T-helper 2 cell treated with Interferon-gamma antibody and Interleukin-4, amounts not matched to agents 100 ng/mL and 5 ng/mL, for 36 hours (primary cell): Measurements from ENCODE around the gene MILR1. TPM values are rescaled to one million over a fixed set of nuclear protein-coding genes. Genes with fewer than 3 reads are reported as not detected.

Experiments
- intact Hi-C: fragments of 100-400 bp; cut with micrococcal nuclease; formaldehyde crosslinking; loops from one replicate; pipeline ENCODE4 v1.15.1; 2023
- total RNA-seq: library from RNA; stranded (reverse); gene quantifications from 2 replicates; pipeline ENCODE4 v1.2.3, GENCODE V29; 2022

MILR1 gene
- total RNA-seq, 1 donor from 2014 or later, result 1.2 TPM

GRCh38 chr17:64500862-64501765 lies 52.2 kb downstream of the MILR1 start:
- intact Hi-C loops, result loop anchor here (10.0 kb wide), 1 partner anchor 474 kb away; no protein-coding TSS in a partner anchor

DNA sequence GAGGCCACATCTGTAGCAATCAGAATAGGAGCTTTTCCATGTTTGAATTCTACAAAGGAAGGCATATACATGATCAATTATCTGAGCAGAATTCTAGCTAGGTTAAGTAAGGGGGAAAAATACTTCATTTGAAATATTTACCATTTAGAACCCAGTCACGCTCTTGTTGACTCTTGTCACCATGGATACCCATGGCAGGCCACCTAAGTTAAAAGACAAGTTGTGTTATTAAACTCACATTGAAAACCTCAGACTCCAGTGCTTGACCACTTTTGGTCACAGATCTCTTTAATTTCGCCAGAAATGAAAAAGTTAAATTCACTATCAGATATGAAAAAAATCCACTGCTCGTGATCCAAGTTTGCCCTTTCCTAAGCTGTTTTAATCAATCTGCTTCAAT lies 53.1 kb downstream of the MILR1 start:
- intact Hi-C loops, result loop anchor here (10.0 kb wide), 1 partner anchor 473 kb away; no protein-coding TSS in a partner anchor

GRCh38 chr17:64502809-64503208 lies 53.9 kb downstream of the MILR1 start:
- intact Hi-C loops, result loop anchor here (10.0 kb wide), 1 partner anchor 472 kb away; no protein-coding TSS in a partner anchor

- intact Hi-C loops, result loop anchor here (10.0 kb wide), 1 partner anchor 471 kb away; no protein-coding TSS in a partner anchor
Measured at GRCh38 chr17:64503341-64503740, 54.4 kb downstream of the MILR1 start.

GRCh38 chr17:64503821-64504768 lies 55.2 kb downstream of the MILR1 start:
- intact Hi-C loops, result loop anchor here (10.0 kb wide), 1 partner anchor 471 kb away; no protein-coding TSS in a partner anchor

DNA sequence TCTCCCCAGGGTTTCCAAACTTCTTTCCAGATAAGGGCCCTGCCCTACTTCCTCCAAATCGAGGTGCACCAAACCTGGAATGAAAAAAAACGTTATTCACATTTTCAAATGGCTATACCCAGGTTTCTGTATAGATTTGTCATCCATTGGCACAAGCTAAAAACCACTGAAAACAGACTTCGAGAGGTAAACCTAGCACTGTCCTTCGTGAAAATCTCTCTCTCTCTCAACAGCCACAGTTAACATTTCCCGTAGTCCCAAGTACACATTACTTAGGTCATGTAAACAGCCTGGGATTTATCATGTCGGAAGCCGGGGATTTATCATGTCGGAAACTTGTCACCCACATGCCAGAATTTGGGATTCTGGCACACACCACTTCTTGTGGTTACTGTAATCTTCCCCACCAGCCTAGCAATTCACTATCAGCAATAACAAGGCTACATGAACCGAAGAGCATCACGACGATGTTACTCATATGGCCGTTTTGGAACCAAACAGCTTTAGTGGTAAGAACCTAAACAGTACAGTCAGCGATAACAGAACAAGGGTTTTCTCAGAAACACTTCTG lies 55.9 kb downstream of the MILR1 start:
- intact Hi-C loops, result loop anchor here (5.0 to 10.0 kb wide), 4 partner anchors 243 to 883 kb away; partner anchors contain the start of genes FTSJ3, MAP3K3, PSMC5 and TEX2

- intact Hi-C loops, result loop anchor here (1.0 to 10.0 kb wide), 10 partner anchors 8 to 883 kb away; partner anchors contain the start of genes CCDC47, FTSJ3, MAP3K3 and POLG2
Measured at GRCh38 chr17:64505340-64506200, 56.7 kb downstream of the MILR1 start.

DNA sequence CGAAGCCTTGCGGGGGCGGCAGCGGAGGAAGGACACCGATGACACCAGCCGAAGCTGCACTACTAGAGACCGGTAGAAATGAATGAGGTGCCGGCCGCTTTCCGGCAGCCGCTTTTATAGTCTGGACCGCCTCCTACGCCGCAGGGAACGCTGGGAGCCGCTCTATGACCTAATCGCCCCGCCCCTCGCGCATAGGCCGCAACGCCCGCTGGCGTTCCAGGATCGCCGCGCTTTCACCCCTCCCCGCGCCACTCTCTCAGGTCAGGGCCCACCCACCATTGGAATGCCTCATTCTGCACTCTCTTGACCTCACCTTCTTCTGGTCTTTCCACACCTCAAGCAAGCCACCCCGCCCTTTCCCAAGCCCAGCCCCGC lies 57.3 kb downstream of the MILR1 start, which contains the start of gene DDX5:
TSS of gene DDX5 (minus strand) at position 89 of the 375 bp plus-strand sequence. CDS start 170 bp downstream, outside the sequence.
- intact Hi-C loops, result loop anchor here (1.0 to 10.0 kb wide), 10 partner anchors 9 to 884 kb away; partner anchors contain the start of genes CCDC47, FTSJ3, MAP3K3 and POLG2

DNA sequence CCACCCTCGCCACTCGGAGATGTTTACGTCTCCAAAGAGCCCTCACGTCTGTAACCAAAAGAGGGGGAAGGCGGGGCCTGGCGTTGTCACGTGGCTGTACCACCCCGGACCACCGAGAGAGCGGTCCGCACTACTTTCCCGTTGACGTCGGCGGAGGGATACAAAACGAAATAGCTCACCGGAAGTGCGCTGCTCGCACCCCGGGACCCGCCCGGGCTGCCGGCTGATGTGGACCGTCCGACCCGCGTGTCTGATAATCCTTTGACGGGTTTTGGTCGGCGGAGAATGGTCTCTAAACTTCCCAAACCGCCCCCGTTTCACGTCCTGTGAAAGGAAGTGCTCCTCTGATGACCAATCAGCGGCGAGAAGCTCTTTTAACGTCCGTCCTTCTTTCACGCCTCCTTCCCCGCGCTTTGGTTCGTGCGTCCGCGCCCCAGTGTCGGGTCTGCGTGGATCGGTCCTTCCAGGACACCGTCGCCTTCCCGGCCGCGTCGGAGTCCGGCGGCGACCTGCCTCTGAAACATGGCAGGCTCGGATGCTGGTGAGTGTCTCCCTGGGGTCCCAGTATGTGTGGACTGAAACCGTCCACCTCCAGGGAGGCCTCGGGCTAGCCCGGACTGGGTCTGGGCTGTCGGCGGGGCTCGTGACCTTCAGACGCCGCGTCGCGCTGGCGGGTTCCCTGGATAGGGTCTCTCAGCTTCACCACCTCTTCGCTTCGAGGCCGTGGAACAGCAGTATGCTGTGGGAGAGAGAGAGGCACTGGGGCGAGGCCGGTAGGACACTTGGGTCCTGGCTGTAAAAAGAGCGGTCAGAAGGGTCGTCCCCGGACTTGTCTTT lies 57.9 kb downstream of the MILR1 start, which contains the start of gene CEP95:
TSS of gene CEP95 (plus strand) at position 402 of the 837 bp plus-strand sequence. CDS start at position 523, 121 bp downstream.
- intact Hi-C loops, result loop anchor here (1.0 to 10.0 kb wide), 10 partner anchors 9 to 884 kb away; partner anchors contain the start of genes CCDC47, FTSJ3, MAP3K3 and POLG2

DNA sequence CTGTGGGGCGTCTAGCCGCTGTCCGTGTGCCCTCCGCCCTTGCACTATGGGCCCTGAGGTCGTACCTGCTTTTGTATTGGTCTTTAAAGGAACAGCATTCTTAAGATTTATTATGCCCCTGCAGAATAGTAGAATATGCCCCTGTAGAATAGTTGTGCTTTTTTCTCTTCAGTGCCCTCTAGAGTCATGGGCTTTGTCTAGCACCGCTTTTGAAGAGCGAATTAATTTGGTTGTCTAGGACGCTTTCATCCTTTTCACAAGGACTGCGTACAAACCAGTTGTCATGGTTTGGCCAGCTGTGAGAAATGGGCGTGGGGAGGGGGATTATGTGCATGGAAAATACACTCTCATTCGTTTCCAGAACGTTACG lies 58.5 kb downstream of the MILR1 start:
- intact Hi-C loops, result loop anchor here (2.0 to 10.0 kb wide), 6 partner anchors 65 to 885 kb away; partner anchors contain the start of genes FTSJ3, MAP3K3, PSMC5 and TEX2

GRCh38 chr17:64508683-64509082 lies 59.8 kb downstream of the MILR1 start:
- intact Hi-C loops, result loop anchor here (5.0 to 10.0 kb wide), 4 partner anchors 246 to 886 kb away; partner anchors contain the start of genes FTSJ3, MAP3K3, PSMC5 and TEX2

GRCh38 chr17:64509179-64509578 lies 60.3 kb downstream of the MILR1 start:
- intact Hi-C loops, result loop anchor here (5.0 to 10.0 kb wide), 4 partner anchors 247 to 887 kb away; partner anchors contain the start of genes FTSJ3, MAP3K3, PSMC5 and TEX2

GRCh38 chr17:64515419-64515818 lies 66.5 kb downstream of the MILR1 start:
- intact Hi-C loops, result no loop called here

- intact Hi-C loops, result no loop called here
Measured at GRCh38 chr17:64515829-64516228, 66.9 kb downstream of the MILR1 start.
